Fibroblast of mammary gland (primary cell): ENCODE data around the gene PSMD8.
A peak's percentile ranks its signal among the peaks of the same experiment; 100 is the strongest.

Experiments used
- DNase-seq: peaks from one replicate; pipeline ENCODE4 v3.0.0-alpha.2; 2010; ENCODE audit warnings: low read depth
- H3K4me3 ChIP-seq: 2 replicates; pipeline ENCODE4 v1.5.1; 2011; ENCODE audit warnings: low read depth, mild to moderate bottlenecking, low read length, moderate library complexity; ENCODE audit not compliant: control insufficient read depth
- TF ChIP-seq, protein P1 (sequence below): conservative IDR thresholded peaks from 2 replicates; pipeline ENCODE4 v1.5.1; 2011; ENCODE audit warnings: low read depth, low read length, inconsistent platforms; ENCODE audit not compliant: control insufficient read depth, insufficient read depth

The PSMD8 gene

DNA sequence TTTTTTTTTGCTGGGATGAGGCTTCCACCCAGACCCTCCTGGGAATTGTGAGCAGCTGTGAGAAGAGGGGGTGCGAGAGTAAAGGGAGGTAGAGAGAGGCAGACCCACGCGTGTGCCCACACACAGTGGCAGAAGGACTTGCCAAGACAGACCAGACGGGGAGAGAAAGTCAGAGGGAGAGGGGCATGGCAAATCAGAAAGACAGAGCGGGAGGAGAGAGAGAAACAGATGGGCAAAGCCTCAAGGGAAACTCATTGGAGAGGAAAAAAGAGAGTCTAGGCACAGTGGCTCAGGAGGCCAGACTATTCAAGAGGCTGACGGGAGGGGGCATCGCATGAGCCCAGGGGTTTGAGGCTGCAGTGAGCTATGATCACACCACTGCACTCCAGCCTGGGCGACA, 21.8 kb upstream of the PSMD8 start:
- DNase-seq, result no peak
- TF ChIP-seq, protein P1, sequence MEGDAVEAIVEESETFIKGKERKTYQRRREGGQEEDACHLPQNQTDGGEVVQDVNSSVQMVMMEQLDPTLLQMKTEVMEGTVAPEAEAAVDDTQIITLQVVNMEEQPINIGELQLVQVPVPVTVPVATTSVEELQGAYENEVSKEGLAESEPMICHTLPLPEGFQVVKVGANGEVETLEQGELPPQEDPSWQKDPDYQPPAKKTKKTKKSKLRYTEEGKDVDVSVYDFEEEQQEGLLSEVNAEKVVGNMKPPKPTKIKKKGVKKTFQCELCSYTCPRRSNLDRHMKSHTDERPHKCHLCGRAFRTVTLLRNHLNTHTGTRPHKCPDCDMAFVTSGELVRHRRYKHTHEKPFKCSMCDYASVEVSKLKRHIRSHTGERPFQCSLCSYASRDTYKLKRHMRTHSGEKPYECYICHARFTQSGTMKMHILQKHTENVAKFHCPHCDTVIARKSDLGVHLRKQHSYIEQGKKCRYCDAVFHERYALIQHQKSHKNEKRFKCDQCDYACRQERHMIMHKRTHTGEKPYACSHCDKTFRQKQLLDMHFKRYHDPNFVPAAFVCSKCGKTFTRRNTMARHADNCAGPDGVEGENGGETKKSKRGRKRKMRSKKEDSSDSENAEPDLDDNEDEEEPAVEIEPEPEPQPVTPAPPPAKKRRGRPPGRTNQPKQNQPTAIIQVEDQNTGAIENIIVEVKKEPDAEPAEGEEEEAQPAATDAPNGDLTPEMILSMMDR, result no peak
- H3K4me3 ChIP-seq, result no peak overlapping the region

DNA sequence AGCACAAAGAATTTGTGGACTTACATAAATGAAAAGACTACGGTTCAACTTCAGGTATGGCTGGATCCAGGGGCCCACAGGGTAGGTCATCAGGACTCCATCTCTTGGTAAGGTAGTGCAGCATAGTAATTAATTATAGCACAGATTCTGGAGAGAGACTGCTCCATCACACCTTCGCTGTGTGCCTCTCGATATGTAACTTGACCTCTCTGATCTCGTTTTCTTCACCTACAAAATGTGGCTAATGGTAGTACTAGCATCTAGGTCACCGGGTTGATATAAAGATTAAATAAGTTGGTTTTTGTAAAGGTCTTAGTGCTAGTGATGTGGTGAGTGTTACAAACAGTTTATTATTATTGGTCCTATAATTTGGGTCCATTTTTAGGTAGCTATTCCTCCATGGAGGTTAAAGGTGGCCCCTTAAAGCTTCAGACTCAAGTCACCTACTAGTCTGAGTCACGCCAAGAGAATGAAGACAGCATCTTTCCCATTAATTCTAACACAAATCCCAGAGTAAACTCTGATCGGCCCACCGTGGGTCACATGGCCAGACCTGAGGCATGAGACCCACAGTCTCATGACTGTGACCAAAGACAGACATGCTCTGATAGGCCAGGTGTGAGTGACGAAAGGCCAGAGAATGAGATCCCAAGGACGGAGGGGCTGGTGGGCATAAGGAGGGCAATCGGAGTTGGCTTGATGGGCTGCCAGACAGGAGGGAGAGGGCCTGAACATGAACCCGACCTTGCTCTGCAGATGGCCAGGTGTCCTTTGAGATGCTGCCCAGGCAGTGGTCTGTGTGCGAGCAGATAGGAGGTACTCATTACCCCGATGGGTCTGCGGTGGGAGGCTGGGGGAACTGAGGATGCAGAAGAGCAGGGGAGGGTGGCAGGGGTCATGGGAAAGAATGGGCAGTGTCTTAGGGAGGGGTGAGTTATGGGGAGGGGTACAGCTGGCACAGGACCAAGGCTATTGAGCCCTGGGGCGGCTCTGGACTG, 18.3 kb upstream of the PSMD8 start:
- no peak for DNase-seq
- H3K4me3 ChIP-seq, result no peak overlapping the region
- TF ChIP-seq, protein P1, result no peak

DNA sequence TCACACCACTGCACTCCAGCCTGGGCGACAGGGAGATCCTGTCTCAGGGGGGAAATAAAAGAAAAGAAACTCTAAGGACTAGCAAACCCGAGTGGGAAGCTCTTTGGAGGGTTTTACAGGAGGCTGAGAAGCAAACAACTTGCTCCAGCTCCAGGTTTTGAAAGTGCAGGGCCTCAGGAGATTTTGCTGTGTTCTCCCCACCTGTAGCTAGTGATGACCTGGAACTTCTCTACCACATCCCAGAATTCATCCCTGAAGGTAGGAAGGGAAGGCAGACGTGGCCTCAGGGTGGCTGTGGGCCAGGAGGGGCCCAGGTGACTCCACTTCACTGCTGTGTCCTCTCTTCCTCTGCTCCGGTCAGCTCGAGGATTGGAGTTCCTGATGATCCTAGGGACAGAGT, 16.3 kb upstream of the PSMD8 start:
- no peak overlapping the region for H3K4me3 ChIP-seq
- DNase-seq, result no peak
- TF ChIP-seq, protein P1, result no peak

DNA sequence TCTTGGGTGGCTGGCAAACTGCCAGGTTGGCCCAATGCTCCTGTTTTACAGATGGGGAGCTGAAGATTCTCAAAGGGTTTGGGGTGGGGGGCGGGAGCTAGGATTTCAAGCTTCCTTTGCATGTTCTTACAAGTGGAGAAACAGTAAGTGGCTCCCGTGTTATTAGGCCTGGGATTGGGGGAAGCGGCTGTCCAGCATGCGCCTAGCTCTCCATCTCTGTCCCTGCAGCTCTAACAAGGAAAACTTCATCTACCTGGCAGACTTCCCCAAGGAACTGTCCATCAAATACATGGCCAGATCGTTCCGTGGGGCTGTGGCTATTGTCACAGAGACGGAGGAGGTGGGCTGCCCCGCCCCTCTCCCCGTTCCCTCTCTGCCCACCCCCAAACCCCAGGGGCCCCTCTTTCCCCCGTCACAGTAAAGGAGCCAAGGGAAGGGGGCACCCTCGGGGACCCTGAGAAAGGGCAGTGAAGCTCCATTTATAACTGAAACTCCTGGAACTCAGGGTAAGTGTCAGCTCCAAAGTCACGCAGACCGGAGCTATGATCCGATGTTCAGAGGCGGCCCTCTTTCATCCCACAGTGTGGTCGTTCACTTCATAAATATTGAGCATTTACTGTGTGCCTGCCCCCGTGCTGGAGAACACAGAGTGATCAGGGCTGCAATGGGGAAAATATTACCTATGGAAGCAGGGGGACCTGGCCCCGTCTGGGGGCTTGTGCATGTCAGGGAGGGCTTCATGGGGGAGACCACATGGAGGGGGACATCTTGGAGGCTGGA, 14.9 kb upstream of the PSMD8 start:
- DNase-seq, result no peak
- no peak overlapping the region for H3K4me3 ChIP-seq
- TF ChIP-seq, protein P1, result no peak

DNA sequence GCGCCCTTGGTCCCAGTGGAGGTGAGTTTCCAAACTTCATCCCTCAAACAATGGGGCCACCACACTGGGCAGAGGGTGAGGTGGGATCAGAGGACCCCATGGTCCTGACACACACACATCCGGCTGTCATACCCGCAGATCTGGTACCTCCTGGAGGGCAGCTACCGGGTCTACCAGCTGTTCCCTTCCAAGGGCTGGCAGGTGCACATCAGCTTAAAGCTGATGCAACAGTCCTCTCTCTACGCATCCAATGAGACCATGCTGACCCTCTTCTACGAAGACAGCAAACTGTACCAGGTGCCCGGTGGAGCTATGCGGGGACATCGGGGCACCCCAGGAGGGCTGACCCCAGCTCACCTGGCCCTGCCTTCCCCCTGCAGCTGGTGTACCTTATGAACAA, 14.0 kb upstream of the PSMD8 start:
- no peak for DNase-seq
- TF ChIP-seq, protein P1, result no peak
- no peak overlapping the region for H3K4me3 ChIP-seq

DNA sequence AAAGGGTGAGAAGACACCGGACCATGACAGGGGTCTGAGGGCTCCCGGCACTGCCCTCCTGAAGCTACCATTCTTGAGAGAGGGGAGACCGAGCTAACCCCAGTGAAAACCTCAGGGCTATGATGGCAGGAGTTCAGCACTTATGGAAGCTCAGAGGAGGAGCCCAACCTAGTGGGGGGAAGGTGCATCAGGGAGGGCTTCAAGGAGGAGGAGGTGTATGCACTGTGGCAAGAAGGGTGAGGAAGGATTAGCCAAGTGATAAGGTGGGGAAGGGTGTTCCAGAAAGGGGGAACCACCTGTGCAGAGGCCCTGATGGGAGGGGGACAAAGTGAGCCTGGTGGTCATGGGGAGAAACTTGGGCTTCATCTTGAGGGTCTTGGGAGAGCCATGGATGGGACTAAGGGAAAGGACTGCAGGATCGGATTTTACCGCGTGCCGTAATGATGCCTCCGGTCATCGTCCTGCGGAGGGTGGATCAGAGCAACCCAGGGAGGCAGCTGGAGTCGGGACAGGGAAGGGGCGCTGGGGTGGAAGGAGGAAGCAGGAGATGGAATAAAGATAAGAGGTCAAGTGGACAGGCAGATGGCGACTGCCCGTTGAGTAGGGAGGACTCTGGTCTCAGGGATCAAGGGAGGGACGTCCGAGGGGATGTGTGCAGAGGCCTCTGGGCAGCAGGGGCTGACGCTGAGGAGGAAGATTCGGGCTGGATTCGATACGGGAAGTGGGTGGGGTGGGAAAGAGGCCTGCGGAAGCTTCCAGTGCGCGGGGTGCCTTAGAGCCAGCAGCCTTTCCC, 13.3 kb upstream of the PSMD8 start:
- TF ChIP-seq, protein P1, result no peak
- DNase-seq, result no peak
- peak overlapping the region; percentile 53 for H3K4me3 ChIP-seq
